ENCODE measurements around the gene GBX2. TPM values are rescaled to one million over a fixed set of nuclear protein-coding genes. Genes with fewer than 3 reads are reported as not detected.

Gene GBX2
- total and polyA plus RNA-seq, 10 of the 15 experiments (the other 5 are each of a cell fraction or from before 2014, with no cell fraction given): not detected

DNA sequence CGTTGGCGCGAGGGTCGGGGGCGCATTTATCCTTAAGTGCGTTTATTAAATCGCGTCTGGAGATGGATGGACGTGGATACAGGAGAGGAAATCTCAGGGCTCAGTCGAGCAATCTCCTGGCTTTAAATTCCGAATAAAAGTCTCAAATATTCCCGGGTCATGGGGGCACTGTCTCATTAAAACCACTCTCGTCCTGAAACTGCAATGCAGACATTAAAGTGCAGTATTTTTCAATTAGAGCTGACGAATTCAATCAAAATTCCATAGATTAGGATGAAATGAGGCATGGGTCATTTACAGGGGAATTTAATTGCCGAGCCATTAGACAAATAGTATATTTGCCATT lies 10.7 kb upstream of the GBX2 start:
- no peak overlapping the region for H3K4me2 ChIP-seq (ENCODE audit: control insufficient read depth, insufficient read depth)
- BruUV-seq (replicated peaks): no TSS peak

More for the DNA sequence above, 10.7 kb upstream of the GBX2 start:
- no peaks in the 10 kb centered on the region for H3K9me3 ChIP-seq (replicated peaks; ENCODE audit: control insufficient read depth, insufficient read depth, low read length)
- in situ Hi-C loops (cut with MboI): no loop called here
- DNase-seq (ENCODE audit: low read depth, low spot score) (no peak), FAIRE-seq (no peak), ATAC-seq (no peak)
- H4K20me1 ChIP-seq (ENCODE audit: control insufficient read depth, insufficient read depth): no peaks in the 10 kb centered on the region
- RAD21 ChIA-PET (ENCODE audit: unreplicated experiment): no interaction called here
- H3K27ac ChIP-seq (ENCODE audit: control insufficient read depth, insufficient read depth): no peak overlapping the region
- SMC1A ChIA-PET (ENCODE audit: uncharacterized antibody, unreplicated experiment): interaction anchor here (1.9 kb wide), 1 partner anchor 413 kb away, joined by 6 read pairs; no protein-coding TSS in a partner anchor
- peaks cover 0 to 4% of the 10 kb centered on the region in 2 experiments; a peak in 3 of 4 replicates for H3K27me3 ChIP-seq (replicated peaks in 1 of 2; ENCODE audit: control insufficient read depth in 2 of 2, insufficient read depth in 2 of 2, low read length in 1 of 2)
- no peak for TF ChIP-seq JUND (IDR thresholded peaks at IDR 0.05; ENCODE audit: low read depth, low read length)
- no peak for TF ChIP-seq TBL1XR1 (IDR thresholded peaks at IDR 0.05; ENCODE audit: low read depth, low read length)
- TF ChIP-seq IRF4 (IDR thresholded peaks at IDR 0.05; ENCODE audit: low read depth, low read length): no peak
- no peak for TF ChIP-seq PAX8 (IDR thresholded peaks at IDR 0.05)
- no peak for TF ChIP-seq IKZF1 (conservative IDR thresholded peaks at IDR 0.05)
- TF ChIP-seq, protein P1, sequence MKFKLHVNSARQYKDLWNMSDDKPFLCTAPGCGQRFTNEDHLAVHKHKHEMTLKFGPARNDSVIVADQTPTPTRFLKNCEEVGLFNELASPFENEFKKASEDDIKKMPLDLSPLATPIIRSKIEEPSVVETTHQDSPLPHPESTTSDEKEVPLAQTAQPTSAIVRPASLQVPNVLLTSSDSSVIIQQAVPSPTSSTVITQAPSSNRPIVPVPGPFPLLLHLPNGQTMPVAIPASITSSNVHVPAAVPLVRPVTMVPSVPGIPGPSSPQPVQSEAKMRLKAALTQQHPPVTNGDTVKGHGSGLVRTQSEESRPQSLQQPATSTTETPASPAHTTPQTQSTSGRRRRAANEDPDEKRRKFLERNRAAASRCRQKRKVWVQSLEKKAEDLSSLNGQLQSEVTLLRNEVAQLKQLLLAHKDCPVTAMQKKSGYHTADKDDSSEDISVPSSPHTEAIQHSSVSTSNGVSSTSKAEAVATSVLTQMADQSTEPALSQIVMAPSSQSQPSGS (IDR thresholded peaks at IDR 0.05; ENCODE audit: low read length): no peak
- no peak for TF ChIP-seq ZNF274 (IDR thresholded peaks at IDR 0.05; ENCODE audit: insufficient read depth, insufficient read length)
- TF ChIP-seq ZNF384 (IDR thresholded peaks at IDR 0.05; ENCODE audit: borderline replicate concordance, low read depth, low read length): no peak
- WGBS (ENCODE audit: insufficient coverage, insufficient replicate concordance, low lambda C conversion rate, missing lambda C conversion rate): 29% methylated on average over 15 of the region's 15 CpGs
- CTCF ChIA-PET: interaction anchor here (6.0 kb wide), 1 partner anchor 398 kb away, joined by 84 read pairs; no protein-coding TSS in a partner anchor
- H3K4me1 ChIP-seq (ENCODE audit: control insufficient read depth, insufficient read depth, low read length): no peaks in the 10 kb centered on the region
- no peak overlapping the region for H2AFZ ChIP-seq (ENCODE audit: control insufficient read depth, low read depth, low read length)
- H3K9ac ChIP-seq (ENCODE audit: control insufficient read depth, insufficient read depth, low read length): no peak overlapping the region
- POLR2A ChIA-PET: no interaction called here
- H3K4me3 ChIP-seq: no peak overlapping the region
- intact Hi-C loops (cut with micrococcal nuclease; ENCODE audit: unreplicated experiment): no loop called here
- no peaks in the 10 kb centered on the region for H3K36me3 ChIP-seq (ENCODE audit: control insufficient read depth in 2 of 2, insufficient read depth in 2 of 2, low read length in 1 of 2)
- no peaks in the 10 kb centered on the region for H3K79me2 ChIP-seq (ENCODE audit: control insufficient read depth, insufficient read depth, low read length)

All from GM12878 (cell line).